ENCODE data around the gene NKPD1. TPM values are rescaled to one million over a fixed set of nuclear protein-coding genes. Genes with fewer than 3 reads are reported as not detected.

Gene NKPD1
- total RNA-seq, 3 donors from 2014 or later (not counting 1 experiment from before 2014, with no cell fraction given) = 0.55 to 1.00 (median 0.66) TPM

- no peaks in the 10 kb centered on the region for H3K27me3 ChIP-seq (ENCODE audit: control insufficient read depth, insufficient read depth, low read length)
- Mint-ChIP-seq H3K9me3 (peaks cover 0 to 3% of the 10 kb centered on the region in 2 donors), H3K4me3 (no peak overlapping the region), H3K27ac (no peak overlapping the region), H3K4me1 (peaks cover 0 to 6% of the 10 kb centered on the region in 2 donors), H3K36me3 (no peaks in the 10 kb centered on the region), H3K27me3 (ENCODE audit: low read depth in 2 of 2) (no peaks in the 10 kb centered on the region)
- H3K9me3 ChIP-seq (ENCODE audit: control insufficient read depth, insufficient read depth, low read length) = no peaks in the 10 kb centered on the region
- DNase-seq (no peak), ATAC-seq (no peak)
- WGBS (ENCODE audit: insufficient coverage) = no CpG with 5 or more reads among the region's 1 CpG
- no peak overlapping the region for H3K4me3 ChIP-seq (ENCODE audit: low read length)
- no peak for TF ChIP-seq CTCF (IDR thresholded peaks at IDR 0.05)
- H3K27ac ChIP-seq (ENCODE audit: low read length) = no peak overlapping the region
- no peaks in the 10 kb centered on the region for H3K36me3 ChIP-seq (ENCODE audit: control insufficient read depth, insufficient read depth, low read length)
- intact Hi-C loops (cut with micrococcal nuclease) = no loop called here
- peaks cover 5% of the 10 kb centered on the region for H3K4me1 ChIP-seq (ENCODE audit: control insufficient read depth, insufficient read depth, low read length)
Observed at GRCh38 chr19:45189971-45190370, 29.2 kb upstream of the NKPD1 start.

- Histone ChIP-seq H3K4me3 (ENCODE audit: low read length) (no peak overlapping the region), H3K36me3 (ENCODE audit: control insufficient read depth, insufficient read depth, low read length) (no peaks in the 10 kb centered on the region), H3K27me3 (ENCODE audit: control insufficient read depth, insufficient read depth, low read length) (no peaks in the 10 kb centered on the region), H3K4me1 (ENCODE audit: control insufficient read depth, insufficient read depth, low read length) (peaks cover 5% of the 10 kb centered on the region), H3K27ac (ENCODE audit: low read length) (no peak overlapping the region), H3K9me3 (ENCODE audit: control insufficient read depth, insufficient read depth, low read length) (no peaks in the 10 kb centered on the region)
- TF ChIP-seq CTCF (IDR thresholded peaks at IDR 0.05) = peak; percentile 64
- Mint-ChIP-seq H3K4me3 (no peak overlapping the region), H3K27ac (no peak overlapping the region), H3K9me3 (peaks cover 0 to 3% of the 10 kb centered on the region in 2 donors), H3K36me3 (no peaks in the 10 kb centered on the region), H3K27me3 (ENCODE audit: low read depth in 2 of 2) (no peaks in the 10 kb centered on the region), H3K4me1 (peaks cover 0 to 15% of the 10 kb centered on the region in 2 donors)
- peak; percentile 73 to 86 (median 83) for ATAC-seq
- 38% methylated on average over 11 of the region's 12 CpGs for WGBS (ENCODE audit: insufficient coverage)
- intact Hi-C loops (cut with micrococcal nuclease) = no loop called here
- peak in 1 of 2 donors; percentile 73 for DNase-seq
Observed at GRCh38 chr19:45187421-45188100, 26.8 kb upstream of the NKPD1 start.

- TF ChIP-seq CTCF (IDR thresholded peaks at IDR 0.05) = no peak
- H3K27me3 ChIP-seq (ENCODE audit: control insufficient read depth, insufficient read depth, low read length) = no peaks in the 10 kb centered on the region
- Mint-ChIP-seq H3K27me3 (ENCODE audit: low read depth in 2 of 2) (no peaks in the 10 kb centered on the region), H3K27ac (no peak overlapping the region), H3K36me3 (no peaks in the 10 kb centered on the region), H3K4me1 (peaks cover under 1 to 18% of the 10 kb centered on the region in 2 donors), H3K4me3 (no peak overlapping the region), H3K9me3 (peaks cover 0 to 3% of the 10 kb centered on the region in 2 donors)
- ATAC-seq (no peak), DNase-seq (no peak)
- no peak overlapping the region for H3K4me3 ChIP-seq (ENCODE audit: low read length)
- no peaks in the 10 kb centered on the region for H3K9me3 ChIP-seq (ENCODE audit: control insufficient read depth, insufficient read depth, low read length)
- 92% methylated on average over 12 of the region's 12 CpGs for WGBS (ENCODE audit: insufficient coverage)
- H3K27ac ChIP-seq (ENCODE audit: low read length) = no peak overlapping the region
- peaks cover 3% of the 10 kb centered on the region for H3K36me3 ChIP-seq (ENCODE audit: control insufficient read depth, insufficient read depth, low read length)
- intact Hi-C loops (cut with micrococcal nuclease) = no loop called here
- peaks cover 5% of the 10 kb centered on the region for H3K4me1 ChIP-seq (ENCODE audit: control insufficient read depth, insufficient read depth, low read length)
Observed at GRCh38 chr19:45186509-45187334, 25.9 kb upstream of the NKPD1 start.
